ENCODE measurements around the gene HOOK1.
"Not testable (repeated sequence)": the region's sequence is repeated elsewhere in the genome, so short reads cannot be mapped to it uniquely, and the experiment has no call there.

- TF ChIP-seq, protein P1, sequence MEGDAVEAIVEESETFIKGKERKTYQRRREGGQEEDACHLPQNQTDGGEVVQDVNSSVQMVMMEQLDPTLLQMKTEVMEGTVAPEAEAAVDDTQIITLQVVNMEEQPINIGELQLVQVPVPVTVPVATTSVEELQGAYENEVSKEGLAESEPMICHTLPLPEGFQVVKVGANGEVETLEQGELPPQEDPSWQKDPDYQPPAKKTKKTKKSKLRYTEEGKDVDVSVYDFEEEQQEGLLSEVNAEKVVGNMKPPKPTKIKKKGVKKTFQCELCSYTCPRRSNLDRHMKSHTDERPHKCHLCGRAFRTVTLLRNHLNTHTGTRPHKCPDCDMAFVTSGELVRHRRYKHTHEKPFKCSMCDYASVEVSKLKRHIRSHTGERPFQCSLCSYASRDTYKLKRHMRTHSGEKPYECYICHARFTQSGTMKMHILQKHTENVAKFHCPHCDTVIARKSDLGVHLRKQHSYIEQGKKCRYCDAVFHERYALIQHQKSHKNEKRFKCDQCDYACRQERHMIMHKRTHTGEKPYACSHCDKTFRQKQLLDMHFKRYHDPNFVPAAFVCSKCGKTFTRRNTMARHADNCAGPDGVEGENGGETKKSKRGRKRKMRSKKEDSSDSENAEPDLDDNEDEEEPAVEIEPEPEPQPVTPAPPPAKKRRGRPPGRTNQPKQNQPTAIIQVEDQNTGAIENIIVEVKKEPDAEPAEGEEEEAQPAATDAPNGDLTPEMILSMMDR (conservative IDR thresholded peaks at IDR 0.05; ENCODE audit: low read depth in 2 of 2), result not testable (repeated sequence)
- TF ChIP-seq EZH2phosphoT487 (IDR thresholded peaks at IDR 0.05; ENCODE audit: unreplicated experiment); ZNF331 (CRISPR knock-in tag; IDR thresholded peaks at IDR 0.05; ENCODE audit: low read depth); POLR2AphosphoS5 (IDR thresholded peaks at IDR 0.05; ENCODE audit: low read depth); EZH2 (IDR thresholded peaks at IDR 0.05; ENCODE audit: low read depth, unreplicated experiment); CREB1 (CRISPR knock-in tag; IDR thresholded peaks at IDR 0.05; ENCODE audit: low read depth); STAT1 (IDR thresholded peaks at IDR 0.05; ENCODE audit: unreplicated experiment); NANOG (IDR thresholded peaks at IDR 0.05; ENCODE audit: borderline replicate concordance); JUNB (IDR thresholded peaks at IDR 0.05; ENCODE audit: unreplicated experiment); ZNF114 (CRISPR knock-in tag; IDR thresholded peaks at IDR 0.05): not testable (repeated sequence)
- TF ChIP-seq, protein P2, sequence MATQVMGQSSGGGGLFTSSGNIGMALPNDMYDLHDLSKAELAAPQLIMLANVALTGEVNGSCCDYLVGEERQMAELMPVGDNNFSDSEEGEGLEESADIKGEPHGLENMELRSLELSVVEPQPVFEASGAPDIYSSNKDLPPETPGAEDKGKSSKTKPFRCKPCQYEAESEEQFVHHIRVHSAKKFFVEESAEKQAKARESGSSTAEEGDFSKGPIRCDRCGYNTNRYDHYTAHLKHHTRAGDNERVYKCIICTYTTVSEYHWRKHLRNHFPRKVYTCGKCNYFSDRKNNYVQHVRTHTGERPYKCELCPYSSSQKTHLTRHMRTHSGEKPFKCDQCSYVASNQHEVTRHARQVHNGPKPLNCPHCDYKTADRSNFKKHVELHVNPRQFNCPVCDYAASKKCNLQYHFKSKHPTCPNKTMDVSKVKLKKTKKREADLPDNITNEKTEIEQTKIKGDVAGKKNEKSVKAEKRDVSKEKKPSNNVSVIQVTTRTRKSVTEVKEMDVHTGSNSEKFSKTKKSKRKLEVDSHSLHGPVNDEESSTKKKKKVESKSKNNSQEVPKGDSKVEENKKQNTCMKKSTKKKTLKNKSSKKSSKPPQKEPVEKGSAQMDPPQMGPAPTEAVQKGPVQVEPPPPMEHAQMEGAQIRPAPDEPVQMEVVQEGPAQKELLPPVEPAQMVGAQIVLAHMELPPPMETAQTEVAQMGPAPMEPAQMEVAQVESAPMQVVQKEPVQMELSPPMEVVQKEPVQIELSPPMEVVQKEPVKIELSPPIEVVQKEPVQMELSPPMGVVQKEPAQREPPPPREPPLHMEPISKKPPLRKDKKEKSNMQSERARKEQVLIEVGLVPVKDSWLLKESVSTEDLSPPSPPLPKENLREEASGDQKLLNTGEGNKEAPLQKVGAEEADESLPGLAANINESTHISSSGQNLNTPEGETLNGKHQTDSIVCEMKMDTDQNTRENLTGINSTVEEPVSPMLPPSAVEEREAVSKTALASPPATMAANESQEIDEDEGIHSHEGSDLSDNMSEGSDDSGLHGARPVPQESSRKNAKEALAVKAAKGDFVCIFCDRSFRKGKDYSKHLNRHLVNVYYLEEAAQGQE (IDR thresholded peaks at IDR 0.05; ENCODE audit: unreplicated experiment), result not testable (repeated sequence)
- TF ChIP-seq, protein P3, sequence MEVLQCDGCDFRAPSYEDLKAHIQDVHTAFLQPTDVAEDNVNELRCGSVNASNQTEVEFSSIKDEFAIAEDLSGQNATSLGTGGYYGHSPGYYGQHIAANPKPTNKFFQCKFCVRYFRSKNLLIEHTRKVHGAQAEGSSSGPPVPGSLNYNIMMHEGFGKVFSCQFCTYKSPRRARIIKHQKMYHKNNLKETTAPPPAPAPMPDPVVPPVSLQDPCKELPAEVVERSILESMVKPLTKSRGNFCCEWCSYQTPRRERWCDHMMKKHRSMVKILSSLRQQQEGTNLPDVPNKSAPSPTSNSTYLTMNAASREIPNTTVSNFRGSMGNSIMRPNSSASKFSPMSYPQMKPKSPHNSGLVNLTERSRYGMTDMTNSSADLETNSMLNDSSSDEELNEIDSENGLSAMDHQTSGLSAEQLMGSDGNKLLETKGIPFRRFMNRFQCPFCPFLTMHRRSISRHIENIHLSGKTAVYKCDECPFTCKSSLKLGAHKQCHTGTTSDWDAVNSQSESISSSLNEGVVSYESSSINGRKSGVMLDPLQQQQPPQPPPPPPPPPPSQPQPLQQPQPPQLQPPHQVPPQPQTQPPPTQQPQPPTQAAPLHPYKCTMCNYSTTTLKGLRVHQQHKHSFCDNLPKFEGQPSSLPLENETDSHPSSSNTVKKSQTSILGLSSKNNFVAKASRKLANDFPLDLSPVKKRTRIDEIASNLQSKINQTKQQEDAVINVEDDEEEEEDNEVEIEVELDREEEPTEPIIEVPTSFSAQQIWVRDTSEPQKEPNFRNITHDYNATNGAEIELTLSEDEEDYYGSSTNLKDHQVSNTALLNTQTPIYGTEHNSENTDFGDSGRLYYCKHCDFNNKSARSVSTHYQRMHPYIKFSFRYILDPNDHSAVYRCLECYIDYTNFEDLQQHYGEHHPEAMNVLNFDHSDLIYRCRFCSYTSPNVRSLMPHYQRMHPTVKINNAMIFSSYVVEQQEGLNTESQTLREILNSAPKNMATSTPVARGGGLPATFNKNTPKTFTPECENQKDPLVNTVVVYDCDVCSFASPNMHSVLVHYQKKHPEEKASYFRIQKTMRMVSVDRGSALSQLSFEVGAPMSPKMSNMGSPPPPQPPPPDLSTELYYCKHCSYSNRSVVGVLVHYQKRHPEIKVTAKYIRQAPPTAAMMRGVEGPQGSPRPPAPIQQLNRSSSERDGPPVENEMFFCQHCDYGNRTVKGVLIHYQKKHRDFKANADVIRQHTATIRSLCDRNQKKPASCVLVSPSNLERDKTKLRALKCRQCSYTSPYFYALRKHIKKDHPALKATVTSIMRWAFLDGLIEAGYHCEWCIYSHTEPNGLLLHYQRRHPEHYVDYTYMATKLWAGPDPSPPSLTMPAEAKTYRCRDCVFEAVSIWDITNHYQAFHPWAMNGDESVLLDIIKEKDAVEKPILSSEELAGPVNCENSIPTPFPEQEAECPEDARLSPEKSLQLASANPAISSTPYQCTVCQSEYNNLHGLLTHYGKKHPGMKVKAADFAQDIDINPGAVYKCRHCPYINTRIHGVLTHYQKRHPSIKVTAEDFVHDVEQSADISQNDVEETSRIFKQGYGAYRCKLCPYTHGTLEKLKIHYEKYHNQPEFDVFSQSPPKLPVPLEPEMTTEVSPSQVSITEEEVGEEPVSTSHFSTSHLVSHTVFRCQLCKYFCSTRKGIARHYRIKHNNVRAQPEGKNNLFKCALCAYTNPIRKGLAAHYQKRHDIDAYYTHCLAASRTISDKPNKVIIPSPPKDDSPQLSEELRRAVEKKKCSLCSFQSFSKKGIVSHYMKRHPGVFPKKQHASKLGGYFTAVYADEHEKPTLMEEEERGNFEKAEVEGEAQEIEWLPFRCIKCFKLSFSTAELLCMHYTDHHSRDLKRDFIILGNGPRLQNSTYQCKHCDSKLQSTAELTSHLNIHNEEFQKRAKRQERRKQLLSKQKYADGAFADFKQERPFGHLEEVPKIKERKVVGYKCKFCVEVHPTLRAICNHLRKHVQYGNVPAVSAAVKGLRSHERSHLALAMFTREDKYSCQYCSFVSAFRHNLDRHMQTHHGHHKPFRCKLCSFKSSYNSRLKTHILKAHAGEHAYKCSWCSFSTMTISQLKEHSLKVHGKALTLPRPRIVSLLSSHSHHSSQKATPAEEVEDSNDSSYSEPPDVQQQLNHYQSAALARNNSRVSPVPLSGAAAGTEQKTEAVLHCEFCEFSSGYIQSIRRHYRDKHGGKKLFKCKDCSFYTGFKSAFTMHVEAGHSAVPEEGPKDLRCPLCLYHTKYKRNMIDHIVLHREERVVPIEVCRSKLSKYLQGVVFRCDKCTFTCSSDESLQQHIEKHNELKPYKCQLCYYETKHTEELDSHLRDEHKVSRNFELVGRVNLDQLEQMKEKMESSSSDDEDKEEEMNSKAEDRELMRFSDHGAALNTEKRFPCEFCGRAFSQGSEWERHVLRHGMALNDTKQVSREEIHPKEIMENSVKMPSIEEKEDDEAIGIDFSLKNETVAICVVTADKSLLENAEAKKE (CRISPR knock-in tag; IDR thresholded peaks at IDR 0.05), result not testable (repeated sequence)
- TF ChIP-seq, protein P4, sequence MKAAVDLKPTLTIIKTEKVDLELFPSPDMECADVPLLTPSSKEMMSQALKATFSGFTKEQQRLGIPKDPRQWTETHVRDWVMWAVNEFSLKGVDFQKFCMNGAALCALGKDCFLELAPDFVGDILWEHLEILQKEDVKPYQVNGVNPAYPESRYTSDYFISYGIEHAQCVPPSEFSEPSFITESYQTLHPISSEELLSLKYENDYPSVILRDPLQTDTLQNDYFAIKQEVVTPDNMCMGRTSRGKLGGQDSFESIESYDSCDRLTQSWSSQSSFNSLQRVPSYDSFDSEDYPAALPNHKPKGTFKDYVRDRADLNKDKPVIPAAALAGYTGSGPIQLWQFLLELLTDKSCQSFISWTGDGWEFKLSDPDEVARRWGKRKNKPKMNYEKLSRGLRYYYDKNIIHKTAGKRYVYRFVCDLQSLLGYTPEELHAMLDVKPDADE (IDR thresholded peaks at IDR 0.05), result not testable (repeated sequence)
Observed at GRCh38 chr1:59921258-59921899, 106.6 kb downstream of the HOOK1 start.

Measured in GM23338 (cell line).